ENCODE measurements around the gene TBC1D8.

The TBC1D8 gene

DNA sequence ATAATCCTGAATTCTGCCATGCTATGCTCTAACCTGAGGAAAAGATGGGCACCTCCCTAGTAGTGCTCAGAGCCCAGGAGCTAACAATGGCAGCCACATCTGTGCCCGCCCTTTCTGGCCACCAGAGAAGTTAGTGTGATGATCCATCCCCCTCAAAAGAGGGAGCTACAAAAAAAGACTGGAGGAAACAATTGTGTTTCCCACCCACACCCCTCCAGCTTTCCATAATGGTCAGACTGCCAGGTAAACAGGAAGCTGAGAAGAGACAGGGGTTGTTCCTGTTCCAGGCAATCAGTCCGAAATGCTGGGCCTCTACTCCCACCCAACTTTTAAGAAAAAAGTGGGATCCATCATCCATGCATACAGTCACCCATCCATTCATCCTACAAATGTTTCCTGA lies 3.2 kb downstream of the TBC1D8 start:
- no peak for TF ChIP-seq CTCF (IDR thresholded peaks at IDR 0.05; ENCODE audit: low read depth, low read length, missing control alignments)
- no peak overlapping the region for H3K4me3 ChIP-seq (ENCODE audit: low read depth, low read length)
- DNase-seq (ENCODE audit: low read depth), result no peak

DNA sequence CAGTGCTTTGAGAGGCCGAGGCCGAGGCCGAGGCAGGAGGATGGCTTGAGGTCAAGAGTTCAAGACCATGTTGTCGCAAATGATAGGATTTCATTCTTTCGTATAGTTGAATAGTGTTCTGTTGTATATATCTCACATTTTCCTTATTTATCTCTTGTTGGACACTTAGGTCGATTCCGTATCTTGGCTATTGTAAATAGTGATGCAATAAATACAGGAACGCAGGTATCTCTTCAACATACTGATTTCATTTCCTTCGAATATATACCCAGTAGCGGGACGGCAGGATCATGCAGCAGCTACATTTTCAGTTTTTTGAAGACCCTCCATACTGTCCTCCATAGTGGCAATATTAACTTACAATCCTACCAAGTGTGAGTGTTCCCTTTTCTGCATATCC lies 4.1 kb downstream of the TBC1D8 start:
- DNase-seq (ENCODE audit: low read depth), result no peak
- TF ChIP-seq CTCF (IDR thresholded peaks at IDR 0.05; ENCODE audit: low read depth, low read length, missing control alignments), result no peak
- H3K4me3 ChIP-seq (ENCODE audit: low read depth, low read length), result no peak overlapping the region

DNA sequence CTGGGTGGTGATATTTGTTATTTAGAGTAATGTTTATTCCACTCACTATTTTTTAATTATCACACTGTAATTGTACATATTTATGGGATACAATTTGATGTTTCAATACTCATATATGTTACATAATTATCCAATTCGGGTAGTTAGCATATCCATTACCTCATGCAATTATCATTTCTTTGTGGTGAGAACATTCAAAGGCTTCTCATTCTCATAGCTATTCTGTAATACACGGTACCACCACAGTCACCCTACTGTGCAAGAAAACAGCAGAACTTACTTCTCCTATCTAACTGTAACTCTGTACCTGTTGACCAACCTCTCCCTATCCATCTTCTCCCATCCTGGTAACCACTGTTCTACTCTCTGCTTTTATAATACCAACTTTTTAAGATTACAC lies 4.6 kb downstream of the TBC1D8 start:
- no peak for TF ChIP-seq CTCF (IDR thresholded peaks at IDR 0.05; ENCODE audit: low read depth, low read length, missing control alignments)
- DNase-seq (ENCODE audit: low read depth), result no peak
- no peak overlapping the region for H3K4me3 ChIP-seq (ENCODE audit: low read depth, low read length)

GRCh38 chr2:101145406-101145805 lies 5.8 kb downstream of the TBC1D8 start:
- no peak overlapping the region for H3K4me3 ChIP-seq (ENCODE audit: low read depth, low read length)

DNA sequence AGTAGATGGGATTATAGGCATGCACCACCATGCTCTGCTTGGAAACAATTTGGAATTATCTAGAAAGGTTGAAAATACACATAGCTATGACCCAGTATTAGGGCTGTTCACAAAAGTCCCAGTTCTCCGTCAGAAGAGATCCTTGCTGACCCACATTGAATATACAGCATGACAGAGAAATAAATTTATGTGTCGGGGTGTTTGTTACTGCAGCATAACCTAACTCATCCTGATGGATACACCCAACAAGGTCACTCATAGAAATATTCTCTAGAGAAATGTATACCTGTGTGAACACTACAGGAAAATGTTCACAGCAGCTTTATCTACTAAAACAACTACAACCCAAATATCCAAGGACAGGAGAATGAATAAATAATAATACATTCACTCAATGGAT lies 9.0 kb downstream of the TBC1D8 start:
- DNase-seq (ENCODE audit: low read depth), result no peak
- TF ChIP-seq CTCF (IDR thresholded peaks at IDR 0.05; ENCODE audit: low read depth, low read length, missing control alignments), result no peak

More at GRCh38 chr2:101145406-101145805, 5.8 kb downstream of the TBC1D8 start:
- no peak for DNase-seq (ENCODE audit: low read depth)
- no peak for TF ChIP-seq CTCF (IDR thresholded peaks at IDR 0.05; ENCODE audit: low read depth, low read length, missing control alignments)

GRCh38 chr2:101140978-101141655 lies 10.1 kb downstream of the TBC1D8 start:
- no peak overlapping the region for H3K4me3 ChIP-seq (ENCODE audit: low read depth, low read length)
- TF ChIP-seq CTCF (IDR thresholded peaks at IDR 0.05; ENCODE audit: low read depth, low read length, missing control alignments), result no peak
- DNase-seq (ENCODE audit: low read depth), result no peak

More for the DNA sequence above, 9.0 kb downstream of the TBC1D8 start:
- H3K4me3 ChIP-seq (ENCODE audit: low read depth, low read length), result no peak overlapping the region

DNA sequence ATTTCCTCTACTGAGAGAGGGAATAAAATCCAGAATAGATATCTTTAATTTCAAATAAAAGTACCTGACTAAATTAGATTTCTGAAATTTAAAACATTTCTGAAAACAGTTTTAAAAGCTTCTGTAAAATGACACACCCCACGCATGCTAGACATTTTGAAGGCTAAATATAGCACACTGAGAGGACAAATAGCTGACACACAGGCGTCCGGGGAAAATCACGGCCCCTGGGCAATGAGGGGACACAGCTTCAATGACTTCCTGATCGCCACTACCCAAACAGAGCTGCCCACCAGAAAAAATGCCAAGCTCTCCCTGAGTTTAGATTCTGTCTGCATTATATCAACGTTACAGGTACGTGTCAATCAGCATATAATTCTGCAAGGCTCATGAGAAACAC lies 10.9 kb downstream of the TBC1D8 start:
- H3K4me3 ChIP-seq (ENCODE audit: low read depth, low read length), result no peak overlapping the region
- DNase-seq (ENCODE audit: low read depth), result no peak
- TF ChIP-seq CTCF (IDR thresholded peaks at IDR 0.05; ENCODE audit: low read depth, low read length, missing control alignments), result no peak
